HG03457 (cell line): Measurements from ENCODE around the gene SPARC.

Source experiments
- ATAC-seq: cut with Tn5 transposase; IDR thresholded peaks from one replicate; pipeline ENCODE4 v1.9.1; 2021; ENCODE audit warnings: moderate number of reproducible peaks; ENCODE audit not compliant: unreplicated experiment

The SPARC gene

GRCh38 chr5:151628112-151628823 lies 58.4 kb downstream of the SPARC start:
- no peak for ATAC-seq

DNA sequence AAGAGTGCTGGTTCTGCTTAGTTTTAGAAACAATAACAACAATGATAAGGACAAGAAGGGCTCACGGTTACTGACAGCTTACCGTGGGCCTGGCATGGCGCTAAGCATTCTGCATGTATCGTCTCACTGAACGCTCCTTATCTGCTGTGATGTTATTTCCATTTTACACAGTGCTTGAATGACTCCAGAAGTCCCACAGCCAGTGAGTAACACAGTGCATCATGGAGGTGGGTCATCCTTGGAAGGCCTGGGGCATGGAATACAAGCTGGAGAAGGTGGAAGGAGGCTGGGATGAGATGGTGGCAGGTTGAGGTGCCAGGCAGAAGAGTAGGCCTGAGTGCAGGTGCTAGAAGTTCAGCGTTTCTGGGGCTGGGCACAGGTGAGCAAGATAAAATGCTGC lies 59.1 kb downstream of the SPARC start:
- ATAC-seq: no peak

- ATAC-seq: no peak
Measured at GRCh38 chr5:151625285-151625684, 61.4 kb downstream of the SPARC start.

GRCh38 chr5:151624476-151624875 lies 62.2 kb downstream of the SPARC start:
- no peak for ATAC-seq

GRCh38 chr5:151622367-151623088 lies 64.2 kb downstream of the SPARC start:
- ATAC-seq: no peak

DNA sequence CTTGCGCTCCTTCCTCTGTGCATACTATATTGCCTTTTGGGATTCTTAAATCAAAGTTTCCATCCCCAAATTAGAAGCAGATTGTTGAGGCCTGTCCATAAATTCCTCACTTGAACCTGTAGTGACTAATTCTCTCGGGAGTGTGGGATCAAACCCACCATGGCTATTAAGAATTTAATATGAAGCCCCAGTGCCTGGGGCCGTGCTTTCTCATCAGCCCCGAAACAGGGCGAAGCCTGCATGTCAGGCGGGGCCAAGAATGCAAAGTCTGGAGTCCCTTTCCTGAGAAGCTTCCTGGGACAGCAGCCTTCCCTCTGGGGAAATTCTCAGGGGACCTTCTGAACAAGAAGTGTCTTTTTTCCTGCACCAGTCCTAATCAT lies 66.3 kb downstream of the SPARC start:
- ATAC-seq: no peak

DNA sequence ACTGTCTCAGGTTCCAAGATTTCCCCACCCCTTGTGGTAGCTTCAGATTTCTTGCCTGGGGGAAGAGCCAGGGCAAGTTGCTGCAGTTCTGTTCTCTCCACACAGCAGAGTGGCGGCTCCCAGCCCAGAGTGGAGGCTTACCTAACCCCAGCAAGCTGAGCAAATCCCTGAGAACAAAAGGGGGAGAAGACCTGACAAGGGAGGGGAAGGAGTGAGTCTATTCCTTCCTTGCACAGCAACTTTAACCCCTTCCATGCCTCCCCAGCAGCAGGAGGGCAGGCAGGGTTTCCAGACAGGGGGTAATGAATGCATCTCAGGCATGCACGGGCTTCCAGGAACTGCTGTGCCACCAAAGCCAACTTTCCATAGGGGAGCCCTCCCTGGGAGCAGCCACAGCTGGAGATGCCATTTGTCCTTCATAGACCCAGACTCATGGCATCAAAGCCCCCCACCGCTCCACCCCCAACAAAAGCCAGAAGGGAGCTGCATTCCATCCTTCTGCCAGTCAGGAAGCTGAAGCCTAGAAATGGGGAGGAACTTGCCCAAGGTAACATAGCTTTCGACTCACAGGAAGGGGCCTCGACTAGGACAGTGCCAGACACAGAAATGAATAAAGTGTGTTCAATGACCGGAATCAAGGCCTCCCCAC lies 66.8 kb downstream of the SPARC start:
- ATAC-seq: no peak

DNA sequence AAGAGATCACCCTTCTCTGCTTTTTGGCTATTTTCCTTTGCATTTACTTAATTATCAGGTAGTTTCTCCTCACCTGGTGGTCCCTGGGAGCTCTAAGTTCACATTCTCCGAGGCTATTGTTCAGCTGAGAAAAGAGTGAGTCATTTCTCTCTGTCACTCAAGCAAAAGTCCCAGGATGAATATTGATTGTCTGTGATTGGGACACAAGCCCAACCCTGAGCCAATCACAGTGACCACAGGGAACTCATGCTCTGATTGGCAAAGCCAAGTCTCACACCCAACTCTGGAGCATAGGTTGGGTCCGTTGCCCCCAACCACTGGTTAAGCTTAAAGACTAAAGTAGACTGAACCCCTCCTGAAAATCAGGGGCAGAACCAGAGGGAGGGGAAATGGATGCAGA lies 67.8 kb downstream of the SPARC start:
- no peak for ATAC-seq

DNA sequence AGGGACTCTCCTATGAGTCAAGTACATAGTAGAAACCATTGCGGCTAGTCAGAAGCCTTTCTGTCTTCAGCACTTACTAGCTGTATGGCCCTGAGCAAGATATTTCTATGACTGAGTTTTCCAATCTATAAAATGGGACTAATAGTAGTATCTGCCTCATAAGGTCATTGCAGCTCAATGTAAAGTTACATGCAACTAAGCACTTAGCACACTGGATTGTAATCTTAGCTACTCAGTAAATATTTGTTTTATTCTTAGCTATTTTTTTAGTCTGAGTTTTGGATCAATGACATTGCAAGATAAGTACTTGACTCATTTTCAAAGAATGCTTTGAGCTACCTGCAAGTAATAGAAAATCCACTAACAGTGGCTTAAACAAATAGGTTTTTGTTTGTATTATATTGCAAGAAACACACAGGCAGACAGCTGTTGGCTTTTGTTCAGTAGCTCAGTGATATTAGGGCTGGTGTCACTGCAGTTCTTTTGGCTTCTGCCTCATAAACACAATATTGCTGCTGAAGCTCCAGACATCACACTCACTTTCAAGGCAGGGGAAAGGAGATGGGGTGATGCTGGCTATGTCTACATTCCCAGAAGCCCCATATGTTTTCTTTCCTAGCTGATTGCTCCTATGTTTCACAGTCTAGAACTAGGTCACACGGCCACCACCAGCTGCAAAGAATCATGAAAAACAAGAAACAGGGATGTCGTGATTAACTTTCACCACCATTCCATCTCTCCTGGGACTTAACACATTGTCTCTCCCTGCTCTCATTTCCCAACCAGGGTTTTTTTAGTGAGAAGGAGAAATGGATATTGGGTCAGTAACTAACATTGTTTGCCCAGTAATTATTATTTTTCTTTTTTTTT lies 68.6 kb downstream of the SPARC start:
- ATAC-seq: no peak

DNA sequence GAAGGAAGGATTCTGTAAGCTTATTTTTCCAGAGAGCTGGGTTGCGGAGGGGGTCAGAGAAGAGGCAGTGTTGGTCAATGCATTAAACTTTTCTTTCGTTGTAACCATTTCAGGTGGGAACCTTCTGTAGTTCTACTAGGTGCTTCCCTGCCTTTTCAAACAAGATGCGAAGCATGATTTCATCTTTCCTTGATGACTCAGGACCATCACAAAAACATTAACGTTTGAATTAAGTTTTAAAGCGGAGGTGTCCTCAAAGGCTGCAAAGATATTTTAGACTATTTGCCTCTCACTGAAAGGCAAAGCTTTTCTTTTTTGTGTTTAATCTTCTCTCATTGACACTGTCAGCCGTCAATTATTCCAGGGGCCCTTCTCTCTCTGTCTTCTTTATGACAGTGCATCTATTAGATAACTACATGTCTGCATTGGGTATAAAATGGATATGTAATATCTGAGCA lies 69.3 kb downstream of the SPARC start:
- no peak for ATAC-seq

GRCh38 chr5:151615431-151615830 lies 71.3 kb downstream of the SPARC start:
- ATAC-seq: no peak

DNA sequence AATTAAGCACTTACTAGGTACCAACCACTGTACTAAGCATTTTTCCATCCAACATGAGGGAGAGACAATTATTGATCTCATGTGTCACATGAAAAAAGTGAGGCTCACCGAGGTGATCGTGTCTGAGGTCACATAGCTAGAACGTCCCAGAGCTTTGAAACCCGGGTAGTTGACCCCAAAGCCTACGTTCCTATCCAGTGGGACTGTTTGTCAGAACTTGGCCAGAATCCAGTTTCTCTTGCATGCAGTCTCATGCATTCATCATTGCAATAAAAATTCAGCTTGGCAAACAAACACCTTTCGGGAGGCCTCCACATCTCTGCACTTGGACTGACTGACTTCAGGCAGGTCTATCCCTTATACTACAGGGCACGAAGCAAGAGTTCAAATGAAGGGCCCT lies 72.2 kb downstream of the SPARC start:
- no peak for ATAC-seq

DNA sequence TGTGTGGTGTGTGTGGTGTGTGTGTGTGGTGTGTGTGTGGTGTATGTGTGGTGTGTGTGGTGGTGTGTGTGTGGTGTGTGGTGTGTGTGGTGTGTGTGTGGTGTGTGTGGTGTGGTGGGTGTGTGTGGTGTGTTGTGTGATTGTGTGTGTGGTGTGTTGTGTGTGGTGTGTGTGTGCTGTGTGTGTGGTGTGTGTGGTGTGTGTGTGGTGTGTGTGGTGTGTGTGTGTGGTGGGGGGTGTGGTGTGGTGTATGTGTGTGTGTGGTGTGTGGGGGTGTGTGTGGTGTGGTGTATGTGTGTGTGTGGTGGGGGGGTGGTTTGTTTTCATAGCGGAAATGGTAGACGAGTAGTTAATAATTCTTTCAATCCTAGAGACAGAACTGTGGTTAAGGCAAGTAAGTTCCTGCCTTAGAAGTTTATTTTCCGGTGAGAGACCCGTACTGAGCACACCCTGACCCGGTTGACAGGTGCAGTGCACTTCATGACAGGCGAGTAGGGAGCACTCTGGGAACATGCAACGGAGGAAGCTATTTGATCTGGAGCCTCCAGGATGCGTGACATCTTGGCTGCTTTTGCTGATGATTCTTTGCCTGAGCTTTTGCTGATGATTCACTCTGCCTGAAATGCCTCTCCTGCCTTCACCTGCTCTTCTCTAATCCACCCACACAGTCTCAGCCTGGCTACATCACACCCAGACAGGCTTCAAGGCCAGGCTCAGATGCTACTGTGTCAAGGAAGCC lies 73.9 kb downstream of the SPARC start:
- peak; percentile 86 for ATAC-seq

GRCh38 chr5:151611127-151611775 lies 75.5 kb downstream of the SPARC start:
- no peak for ATAC-seq
